Kidney tubule cell (primary cell): ENCODE data around the gene C9orf152.
A peak's percentile ranks its signal among the peaks of the same experiment; 100 is the strongest.
"Not testable (repeated sequence)": the region's sequence is repeated elsewhere in the genome, so short reads cannot be mapped to it uniquely, and the experiment has no call there.

Experiments
- DNase-seq: peaks from one replicate; pipeline ENCODE4 v3.0.0-alpha.2; 2018; ENCODE audit warnings: low spot score

C9orf152 gene

DNA sequence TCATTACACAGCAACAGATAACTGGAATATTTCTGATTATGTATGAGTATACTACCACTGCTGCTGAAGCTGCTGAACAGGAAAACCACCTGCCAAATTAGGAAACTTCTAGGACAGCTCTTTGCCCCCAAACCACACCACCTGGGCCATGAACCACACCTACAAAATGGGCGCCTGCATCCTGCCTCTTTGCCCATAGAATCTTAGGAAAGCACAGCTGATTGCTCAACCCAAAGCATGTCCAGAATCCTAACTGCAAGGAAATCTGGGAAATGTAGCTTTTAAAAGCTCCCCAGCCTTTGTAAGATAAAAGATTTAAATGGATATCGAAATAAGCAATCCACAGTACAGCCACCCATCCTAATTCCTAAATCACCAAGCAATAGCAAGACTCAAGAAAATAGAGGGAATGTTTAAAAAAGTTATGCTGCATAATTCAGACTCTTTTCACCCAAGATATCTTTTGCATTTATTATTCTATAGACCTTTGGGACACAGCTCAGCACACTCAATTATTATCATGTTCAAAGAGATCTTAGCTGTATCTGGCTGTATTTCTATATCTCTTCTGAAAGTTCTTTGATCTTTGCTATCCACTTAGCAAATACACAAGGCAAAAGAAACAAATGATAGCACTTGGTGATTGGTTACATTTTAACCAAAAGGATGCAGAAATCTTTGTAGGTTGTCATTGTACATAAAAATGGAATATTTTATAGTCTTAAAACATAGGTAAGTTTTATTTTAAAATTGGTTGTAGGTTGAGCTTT, 6.8 kb upstream of the C9orf152 start:
- DNase-seq: no peak

DNA sequence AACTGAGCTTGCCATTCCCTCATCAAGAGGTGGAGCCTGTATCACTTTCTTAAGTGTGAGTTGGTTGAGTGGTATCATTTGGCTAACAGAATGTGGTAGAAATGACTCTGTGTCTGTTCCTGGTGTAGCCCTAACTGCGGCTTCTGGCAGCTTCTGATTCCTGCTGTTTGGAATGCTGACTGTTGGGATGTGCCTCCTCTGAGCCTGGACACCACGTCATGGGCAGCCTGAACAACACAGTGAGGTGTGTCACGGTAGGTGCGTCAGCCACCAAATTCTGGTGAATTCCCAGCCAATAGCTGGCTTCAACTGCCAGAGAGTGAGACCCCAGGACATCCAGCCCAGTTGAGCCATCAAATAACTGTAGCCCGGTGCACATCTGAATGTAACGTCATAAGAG, 6.1 kb upstream of the C9orf152 start:
- peak; percentile 6 for DNase-seq

DNA sequence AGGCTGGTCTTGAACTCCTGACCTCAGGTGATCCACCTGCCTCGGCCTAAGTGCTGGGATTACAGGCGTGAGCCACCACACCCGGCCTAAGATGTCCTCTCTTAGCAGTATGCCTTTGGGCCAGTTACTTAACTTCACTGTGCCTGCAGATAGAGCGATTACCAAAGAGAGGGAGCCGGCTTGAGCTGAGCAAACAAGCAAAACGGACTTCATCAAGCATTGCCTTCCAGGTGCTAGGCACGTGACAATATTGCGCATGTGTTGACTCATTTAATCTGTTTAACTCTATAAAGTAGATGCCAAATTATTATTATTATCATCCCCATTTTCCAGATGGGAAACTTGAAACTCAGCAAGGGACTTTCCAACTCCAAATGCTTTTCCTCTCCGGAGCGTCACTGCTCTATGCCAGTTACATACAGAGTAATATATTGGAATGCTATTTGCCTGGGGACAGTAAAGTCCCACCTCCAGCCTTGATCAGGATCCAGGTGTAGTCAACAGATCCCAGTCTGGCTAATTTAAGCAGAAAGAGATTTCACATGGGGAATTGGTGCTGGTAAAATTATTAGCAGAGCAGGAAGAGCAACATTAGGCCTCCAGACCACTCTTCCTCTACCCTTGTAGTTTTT, 5.6 kb upstream of the C9orf152 start:
- DNase-seq: no peak

DNA sequence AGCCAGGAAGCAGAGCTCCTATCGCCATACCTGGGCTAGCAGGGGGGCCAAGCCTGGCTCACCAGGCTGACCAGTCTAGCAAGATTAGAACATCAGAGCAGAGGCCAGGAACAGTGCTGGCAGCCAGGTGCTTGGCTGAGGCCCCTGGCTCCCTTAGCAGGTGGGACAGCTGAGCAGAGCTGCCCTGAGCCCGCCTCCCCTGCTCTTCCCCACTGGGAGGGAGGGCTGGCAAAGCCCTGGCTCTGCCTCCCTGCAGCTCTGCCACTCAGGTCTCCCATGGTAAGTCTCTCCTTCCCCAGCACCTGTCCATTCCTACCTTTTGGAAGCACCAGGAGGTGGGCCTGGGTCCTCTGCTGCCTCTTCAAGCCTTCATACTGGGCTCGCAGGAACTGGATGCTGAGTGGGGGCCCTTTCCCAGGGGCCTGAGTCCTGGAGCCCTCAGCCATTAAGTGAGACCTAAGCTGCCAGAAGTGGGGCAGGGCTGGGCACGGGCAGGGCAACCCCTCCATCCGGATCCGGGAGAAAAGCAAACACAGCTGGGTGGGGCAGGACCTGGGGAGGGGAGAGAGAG, 803 bp downstream of the C9orf152 start:
- DNase-seq: no peak

DNA sequence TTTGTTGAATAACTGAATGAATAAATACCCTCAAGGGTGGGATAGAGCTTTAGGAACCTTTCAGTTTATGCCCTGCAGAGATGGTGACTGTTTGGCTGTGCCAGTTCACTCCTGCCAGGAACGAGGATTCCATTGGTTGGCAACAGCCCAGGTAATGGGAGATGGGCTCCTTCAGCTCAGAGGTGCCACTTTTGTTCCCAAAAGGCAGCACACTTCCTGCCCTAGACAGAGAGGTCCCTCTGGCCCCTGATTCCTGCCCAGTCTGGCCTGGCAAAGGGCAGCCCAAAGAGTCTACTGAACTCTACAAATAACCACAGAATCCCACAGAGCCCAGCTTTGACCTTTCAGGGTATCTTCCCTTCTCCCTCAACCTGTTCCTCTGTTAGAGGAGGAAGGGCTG, 1.6 kb downstream of the C9orf152 start:
- no peak for DNase-seq

DNA sequence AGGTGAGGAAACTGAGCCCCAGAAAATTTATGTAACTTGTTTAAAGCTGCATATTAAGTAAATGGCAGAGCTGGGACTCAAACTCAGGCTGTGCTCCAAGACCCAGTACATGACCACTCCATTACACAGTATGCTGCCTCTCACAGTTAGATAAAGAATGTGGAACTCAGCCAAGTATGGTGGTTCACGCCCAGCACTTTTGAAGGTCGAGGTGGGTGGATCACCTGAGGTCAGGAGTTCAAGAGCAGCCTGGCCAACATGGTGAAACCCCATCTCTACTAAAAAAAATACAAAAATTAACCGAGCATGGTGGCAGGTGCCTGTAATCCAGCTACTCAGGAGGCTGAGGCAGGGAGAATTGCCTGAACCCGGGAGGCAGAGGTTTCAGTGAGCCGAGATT, 2.3 kb downstream of the C9orf152 start:
- DNase-seq: not testable (repeated sequence)

DNA sequence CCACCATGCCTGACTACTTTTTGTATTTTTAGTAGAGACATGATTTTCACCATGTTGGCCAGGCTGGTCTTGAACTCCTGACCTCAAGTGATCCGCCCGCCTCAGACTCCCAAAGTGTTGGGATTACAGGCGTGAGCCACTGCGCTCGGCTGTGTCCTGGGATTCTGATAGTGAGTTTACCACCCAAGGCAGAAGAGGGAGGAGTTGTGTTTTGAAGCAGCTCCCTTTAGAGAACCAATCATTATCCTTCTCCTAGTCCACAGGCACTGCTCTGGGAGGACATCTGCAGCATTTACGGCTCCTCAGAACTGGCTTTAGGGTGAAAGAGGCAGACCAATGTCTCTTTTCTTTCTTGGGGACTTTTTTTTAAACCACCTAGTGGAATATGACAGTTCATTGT, 5.7 kb downstream of the C9orf152 start:
- no peak for DNase-seq

DNA sequence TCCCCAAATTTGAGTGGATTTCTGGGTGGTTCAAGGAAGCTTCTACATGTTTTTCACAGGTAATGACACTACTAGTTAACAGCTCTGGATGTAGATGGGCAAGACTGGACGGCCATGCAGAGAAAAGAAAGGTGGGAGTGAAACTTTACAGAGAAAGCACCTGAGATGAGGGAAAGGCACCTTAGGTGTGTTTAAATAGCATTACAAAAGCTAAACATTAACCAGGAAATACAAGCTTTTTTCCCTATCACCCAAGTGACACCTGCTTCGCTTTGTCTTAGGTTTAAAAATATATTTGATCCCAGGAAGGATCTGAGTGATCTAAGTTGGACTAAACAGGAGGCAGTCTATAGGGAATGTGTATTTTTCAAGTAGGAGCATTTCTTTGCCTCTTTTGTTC, 8.3 kb downstream of the C9orf152 start:
- DNase-seq: peak; percentile 35

DNA sequence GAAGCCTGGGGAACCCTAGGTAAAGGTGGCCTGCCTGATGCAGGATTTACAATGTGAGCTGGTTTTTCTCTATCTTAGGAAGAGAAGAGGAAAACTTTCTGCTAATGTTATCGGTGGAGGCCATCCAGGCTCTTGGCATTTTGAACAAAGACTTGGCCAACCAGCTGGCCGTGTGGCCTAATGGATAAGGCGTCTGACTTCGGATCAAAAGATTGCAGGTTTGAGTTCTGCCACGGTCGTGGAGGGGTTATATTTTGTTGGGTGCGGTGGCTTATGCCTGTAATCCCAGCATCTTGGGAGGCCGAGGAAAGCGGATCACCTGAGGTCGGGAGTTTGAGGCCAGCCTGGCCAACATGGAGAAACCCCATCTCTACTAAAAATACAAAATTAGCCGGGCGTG, 9.6 kb downstream of the C9orf152 start:
- no peak for DNase-seq

DNA sequence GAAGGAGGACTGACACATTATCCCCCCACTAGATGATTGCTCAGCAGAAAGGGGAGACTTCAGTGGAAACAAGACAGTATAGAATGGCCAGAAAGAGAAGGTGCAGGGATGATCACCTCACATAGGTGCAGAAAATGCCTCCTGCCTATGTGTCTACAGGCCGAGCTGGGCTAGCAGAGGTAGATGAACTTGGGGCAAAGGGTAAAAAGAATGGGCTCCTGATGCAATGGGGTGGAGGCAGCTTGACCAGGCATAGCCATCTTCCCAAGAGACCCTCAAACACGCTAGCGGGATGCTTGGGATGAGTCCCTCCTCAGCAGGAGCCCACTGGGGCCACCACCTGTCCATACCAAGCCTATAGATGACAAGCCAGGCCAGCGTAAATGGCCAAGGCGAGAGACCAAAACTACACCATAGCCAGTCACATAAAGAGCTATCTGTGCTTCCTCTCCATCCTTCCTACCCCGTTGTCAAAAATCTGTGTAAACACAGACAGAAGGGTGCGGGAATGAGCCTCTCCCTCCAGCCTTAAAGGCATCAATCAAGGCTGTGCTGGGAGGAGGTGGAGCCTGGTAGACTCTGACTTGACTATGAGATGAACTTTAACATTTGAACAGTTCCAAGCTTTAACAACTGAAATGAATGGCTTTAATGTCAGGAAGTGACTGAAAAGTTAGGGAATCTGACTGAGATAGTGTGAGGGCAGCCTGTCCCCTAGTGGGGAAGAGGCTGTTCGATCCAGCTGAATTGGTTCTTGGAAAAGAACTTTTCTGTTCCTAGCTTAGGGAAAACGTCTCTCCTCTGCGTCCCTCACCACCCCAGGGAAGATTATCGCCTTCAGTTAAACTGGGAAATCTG, 10.4 kb downstream of the C9orf152 start:
- DNase-seq: no peak

DNA sequence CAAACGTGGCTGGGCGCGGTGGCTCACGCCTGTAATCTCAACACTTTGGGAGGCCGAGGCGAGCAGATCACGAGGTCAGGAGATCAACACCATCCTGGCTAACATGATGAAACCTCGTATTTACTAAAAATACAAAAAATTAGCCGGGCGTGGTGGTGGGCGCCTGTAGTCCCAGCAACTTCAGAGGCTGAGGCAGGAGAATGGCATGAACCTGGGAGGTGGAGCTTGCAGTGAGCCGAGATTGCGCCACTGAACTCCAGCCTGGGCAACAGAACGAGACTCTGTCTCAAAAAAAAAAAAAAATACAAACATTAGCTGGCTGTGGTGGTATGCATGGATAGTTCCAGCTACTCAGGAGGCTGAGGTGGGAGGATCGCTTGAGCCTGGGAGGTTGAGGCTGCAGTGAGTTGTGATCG, 11.9 kb downstream of the C9orf152 start:
- DNase-seq: not testable (repeated sequence)

DNA sequence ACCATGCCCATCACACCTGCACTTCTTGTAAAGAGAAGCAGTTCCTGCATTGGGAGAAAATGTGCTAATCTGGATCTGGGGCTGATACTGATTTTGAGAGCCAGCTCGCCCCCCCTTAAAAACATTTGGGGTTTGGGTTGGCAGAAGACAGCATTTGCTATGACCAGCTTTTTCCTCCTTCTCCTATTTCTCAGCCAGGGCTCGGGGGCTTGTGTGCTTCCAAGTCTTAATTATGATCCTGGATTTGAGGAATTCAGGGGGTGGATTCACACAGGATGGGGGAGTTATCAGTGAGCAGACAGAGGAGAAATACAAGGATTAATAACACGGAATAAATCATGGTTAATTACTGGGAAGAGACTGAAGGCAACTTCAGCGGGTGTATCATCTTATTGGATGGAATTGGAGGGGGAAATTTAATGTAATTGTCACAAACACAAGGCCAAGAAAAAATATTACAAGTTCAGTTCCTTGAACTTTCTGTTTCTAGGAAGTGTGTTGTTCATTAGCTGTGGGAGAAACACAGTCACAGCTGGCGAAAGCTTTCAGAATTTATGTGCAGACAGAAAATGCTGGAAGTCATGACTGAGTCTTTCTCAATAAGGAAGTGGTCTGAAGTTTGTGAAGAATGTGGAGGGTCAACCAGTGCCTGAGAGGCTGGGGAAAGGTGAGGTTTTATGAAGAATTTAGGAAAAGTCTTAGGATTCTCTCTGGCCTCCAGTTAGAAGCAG, 15.3 kb downstream of the C9orf152 start:
- DNase-seq: peak; percentile 72

DNA sequence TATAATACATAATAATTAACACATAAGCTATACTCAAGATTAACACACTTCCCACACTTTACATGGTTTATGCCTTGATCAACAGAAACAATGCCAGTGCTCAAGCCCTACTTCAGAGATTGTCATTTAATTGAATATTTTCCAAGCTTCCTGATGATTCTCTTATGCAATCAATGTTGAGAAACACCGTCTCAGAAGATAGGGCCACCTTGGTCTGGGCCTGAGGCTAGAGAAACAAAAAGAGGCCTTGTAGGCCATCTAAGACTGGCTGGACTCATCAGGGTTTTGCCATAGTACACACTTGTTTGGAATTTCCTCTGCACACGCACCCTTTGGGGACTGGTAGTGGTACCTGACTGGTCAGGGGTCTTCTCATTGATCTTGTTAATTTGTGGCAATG, 16.3 kb downstream of the C9orf152 start:
- DNase-seq: no peak

DNA sequence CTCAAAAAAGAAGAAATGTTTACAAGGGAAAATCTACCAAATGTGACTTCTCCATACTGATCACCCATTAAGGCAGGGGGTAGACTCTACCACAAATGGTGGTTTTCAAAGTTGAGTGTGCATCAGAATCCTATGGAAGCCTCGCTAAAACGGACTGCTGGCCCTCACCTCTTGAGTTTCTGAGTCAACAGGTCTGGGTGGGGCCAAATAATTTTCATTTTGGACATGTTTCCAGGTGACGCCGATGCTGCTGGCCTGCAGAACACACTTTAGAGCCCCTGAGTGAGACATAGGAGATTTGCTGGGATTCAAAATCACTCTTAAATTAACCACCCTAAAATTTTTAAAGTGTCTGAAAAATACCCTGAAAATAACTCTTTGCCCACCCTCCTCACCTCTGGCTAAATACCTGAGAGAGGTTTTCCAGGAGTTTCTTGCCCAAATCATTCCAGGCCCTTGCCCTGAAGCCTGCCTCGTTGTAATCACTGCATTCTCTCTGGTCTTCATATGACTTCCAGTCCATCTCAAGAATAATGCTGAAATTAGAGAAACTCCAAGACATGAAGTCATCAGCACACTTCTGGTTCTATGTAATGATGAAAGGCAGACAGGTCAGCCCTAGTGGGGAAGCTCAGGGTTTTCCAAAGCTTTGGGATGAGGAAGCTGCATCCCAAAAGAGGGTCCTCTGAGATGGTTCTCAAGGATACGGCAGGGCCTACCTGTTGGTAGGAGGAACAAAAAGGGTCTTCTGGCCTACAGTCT, 18.2 kb downstream of the C9orf152 start:
- DNase-seq: no peak

DNA sequence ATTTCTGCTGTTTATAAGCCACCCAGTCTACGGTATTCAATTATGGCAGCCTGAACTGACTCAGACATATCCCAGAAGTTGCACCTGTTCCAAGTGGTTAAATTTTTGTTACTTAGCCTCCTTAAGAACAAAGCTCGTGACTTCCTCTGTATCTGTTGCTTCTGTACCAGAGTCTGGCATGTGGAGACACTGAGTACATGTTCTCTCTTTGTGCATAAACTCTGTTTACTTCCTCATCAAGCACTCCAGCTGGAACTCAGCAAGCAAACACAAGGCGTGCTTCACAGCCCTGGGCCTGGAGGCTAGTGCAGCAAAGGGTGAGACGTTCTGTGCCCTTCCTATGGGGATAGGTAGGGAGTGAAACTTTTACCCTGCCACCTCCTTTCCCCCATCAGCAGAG, 19.0 kb downstream of the C9orf152 start:
- DNase-seq: peak; percentile 32

DNA sequence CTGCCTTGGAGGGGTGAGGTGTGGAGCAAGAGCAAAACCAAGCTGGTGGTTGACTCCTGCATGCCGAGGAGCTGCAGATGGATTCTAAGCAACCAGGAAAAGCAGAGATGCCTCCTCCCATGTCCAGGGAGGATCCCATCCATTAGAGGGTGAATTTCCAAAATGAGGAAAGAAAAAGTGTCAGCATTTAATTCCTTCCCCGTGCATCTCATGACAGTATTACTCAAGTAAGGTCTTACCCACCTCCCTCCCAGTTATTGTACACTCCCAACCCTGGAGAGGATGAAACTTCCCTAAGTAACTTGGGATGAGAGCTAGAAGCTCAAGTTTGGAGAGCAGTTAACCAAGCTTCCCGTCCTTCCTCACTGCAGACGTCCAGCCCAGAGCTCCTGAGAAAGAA, 19.9 kb downstream of the C9orf152 start:
- no peak for DNase-seq

DNA sequence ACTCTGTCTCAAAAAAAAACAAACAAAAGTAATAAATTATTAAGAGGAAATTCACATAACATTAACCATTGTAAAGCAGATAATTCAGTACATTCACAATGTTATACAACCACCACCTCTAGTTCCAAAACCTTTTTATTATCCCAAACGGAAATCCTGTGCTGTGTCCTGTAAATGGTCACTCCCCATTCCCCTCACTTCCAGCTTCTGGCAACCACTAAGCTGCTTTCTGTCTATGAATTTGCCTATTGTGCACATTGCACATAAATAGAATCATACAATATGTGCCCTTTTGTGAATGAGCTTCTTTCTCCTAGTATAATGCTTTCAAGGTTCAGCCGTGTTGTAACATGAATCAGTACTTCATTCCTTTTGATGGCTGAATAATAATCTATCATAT, 20.8 kb downstream of the C9orf152 start:
- DNase-seq: no peak

DNA sequence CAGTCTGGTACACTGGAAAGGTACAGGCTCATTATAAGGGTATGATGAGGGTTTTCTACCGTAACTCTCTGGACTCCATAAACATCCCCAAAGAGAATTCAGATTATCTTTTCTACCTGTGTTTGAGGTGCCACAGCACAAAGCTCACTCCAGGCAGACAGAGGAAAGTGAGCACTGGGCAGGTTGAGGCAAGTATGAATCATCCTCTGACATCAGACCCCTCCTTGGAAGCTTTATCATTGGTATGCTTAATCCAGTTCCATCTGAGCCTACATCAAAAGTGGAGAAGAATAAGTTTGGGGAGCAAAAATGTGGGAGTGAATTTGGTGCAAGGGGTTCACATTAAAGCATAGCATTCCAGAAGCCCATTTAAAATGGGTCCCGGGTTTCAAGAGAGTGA, 21.7 kb downstream of the C9orf152 start:
- peak; percentile 55 for DNase-seq

DNA sequence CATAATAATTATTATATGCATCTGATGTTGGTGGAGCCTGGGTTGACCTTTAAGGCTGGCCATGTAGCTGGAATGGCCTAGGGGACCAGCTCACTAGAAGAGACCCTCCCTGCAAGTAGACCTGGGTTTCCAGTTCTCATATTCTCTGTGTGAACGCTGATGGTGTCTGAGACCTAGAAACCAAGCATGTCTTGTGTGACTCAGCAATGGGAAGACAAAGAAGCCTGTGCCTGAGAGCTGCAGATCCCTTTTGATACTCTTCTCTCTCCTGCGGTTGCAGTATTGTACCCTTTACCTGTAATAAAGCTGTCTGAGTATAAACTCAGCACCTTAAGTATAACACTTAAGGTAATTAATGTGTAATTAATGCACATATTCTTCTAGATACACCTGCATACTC, 22.2 kb downstream of the C9orf152 start:
- DNase-seq: no peak

DNA sequence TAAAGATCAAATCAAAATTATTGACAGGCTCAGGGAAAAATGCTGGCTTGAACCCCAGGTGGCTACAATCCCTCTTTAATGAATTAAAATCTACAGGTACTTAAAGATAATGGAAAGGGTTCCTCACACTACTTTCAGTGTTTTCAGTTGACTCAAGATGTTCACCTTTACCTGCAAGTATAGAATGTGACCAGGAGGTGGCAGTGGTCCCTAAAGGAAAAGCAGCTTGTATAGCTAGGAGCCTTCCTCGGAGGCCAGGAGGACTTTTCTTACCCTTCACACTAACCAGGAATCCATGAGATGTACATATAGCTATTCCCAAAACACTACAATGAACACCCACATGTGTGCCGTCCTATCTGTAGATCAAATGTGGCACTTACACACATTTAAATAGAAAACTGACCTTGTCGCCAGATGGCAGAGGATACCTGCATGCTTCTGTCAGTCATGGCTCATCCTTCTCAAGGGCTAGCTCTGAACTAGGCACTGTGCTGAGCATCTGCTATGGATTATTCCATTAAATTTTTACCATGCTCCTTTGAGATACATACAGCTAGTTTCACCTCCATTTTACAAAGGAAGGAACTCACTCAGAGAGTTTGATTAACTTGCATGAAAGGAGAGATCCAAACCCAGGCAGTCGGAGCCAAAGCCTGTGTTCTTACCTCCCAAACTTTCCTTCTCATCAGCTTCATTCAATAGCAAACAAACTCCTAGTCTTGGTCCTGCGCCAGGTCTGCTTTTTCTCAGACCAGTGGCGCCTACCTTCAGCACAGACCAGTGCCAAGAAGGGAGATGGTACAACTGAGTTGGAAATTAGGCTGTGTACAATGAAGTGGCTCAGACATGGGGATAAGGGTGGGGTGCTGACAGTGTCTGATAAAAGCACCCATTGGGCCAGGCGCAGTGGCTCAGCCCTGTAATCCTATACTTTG, 24.5 kb downstream of the C9orf152 start:
- peak; percentile 74 for DNase-seq
